Left renal cortex interstitium (tissue), 4 donors: ENCODE results near the gene MEAK7. TPM values are rescaled to one million over a fixed set of nuclear protein-coding genes. Genes with fewer than 3 reads are reported as not detected.
"Not testable (repeated sequence)": the region's sequence is repeated elsewhere in the genome, so short reads cannot be mapped to it uniquely, and the experiment has no call there.

Experiments used
- DNase-seq, 4 donors: peaks; one replicate each; pipeline ENCODE4 v3.0.0-alpha.2; 2013; ENCODE audit warnings: low read depth in 4 of 4, low spot score in 2 of 4, missing footprints in 1 of 4
- polyA plus RNA-seq, 4 donors: library from polyadenylated mRNA; unstranded; fragments of 120-200 nt; gene quantifications; one replicate each; pipeline ENCODE4 v1.2.1, GENCODE V29; 2013; ENCODE audit not compliant: insufficient read length in 4 of 4

MEAK7 gene
- polyA plus RNA-seq, 4 donors, result 18.9 to 20.2 (median 19.7) TPM

DNA sequence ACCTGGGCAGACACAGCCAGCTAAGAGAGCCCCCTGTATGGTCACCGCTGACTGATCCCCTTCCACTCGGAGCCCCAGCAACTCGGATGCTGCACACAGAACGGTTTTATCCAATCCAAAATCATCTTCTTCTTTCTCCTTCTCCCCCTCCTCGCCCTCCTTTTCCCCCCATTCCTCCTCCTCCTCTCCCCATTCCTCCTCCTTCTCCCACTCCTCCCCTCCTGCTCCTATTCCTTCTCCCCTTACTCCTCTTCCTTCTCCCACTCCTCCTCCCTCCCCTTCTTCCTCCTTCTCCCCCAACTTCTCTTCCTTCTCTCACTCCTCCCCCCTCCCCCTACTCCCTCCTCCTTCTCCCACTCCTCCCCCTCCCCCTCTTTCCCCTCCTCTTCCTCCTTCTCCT, 30.4 kb upstream of the MEAK7 start:
- DNase-seq, result no peak

- no peak for DNase-seq
These were observed 28.5 kb upstream of the MEAK7 start for GRCh38 chr16:84532855-84533486.

GRCh38 chr16:84532291-84532724, 27.8 kb upstream of the MEAK7 start:
- no peak for DNase-seq

DNA sequence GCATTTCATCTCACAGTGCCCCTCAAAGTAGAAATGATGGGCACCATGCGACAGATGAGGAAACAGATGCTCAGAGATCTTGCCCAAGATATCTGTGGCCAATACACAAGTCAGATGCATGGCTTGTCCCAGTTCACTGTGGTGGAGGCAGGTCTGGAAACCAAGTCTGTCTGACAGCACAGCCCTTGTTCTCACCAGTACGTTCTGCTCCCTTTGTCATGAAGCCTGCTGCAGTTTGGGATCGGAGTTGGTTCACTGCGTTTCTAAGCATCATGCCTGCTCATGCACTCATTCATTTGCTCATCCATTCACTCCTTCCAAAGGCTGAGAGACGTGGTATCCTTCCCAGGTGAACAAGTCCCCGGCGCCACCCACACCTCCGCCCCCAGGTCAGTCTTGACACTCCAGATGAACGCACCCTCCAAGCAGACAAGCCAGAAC, 27.2 kb upstream of the MEAK7 start:
- no peak for DNase-seq

GRCh38 chr16:84530590-84530989, 26.1 kb upstream of the MEAK7 start:
- no peak for DNase-seq

DNA sequence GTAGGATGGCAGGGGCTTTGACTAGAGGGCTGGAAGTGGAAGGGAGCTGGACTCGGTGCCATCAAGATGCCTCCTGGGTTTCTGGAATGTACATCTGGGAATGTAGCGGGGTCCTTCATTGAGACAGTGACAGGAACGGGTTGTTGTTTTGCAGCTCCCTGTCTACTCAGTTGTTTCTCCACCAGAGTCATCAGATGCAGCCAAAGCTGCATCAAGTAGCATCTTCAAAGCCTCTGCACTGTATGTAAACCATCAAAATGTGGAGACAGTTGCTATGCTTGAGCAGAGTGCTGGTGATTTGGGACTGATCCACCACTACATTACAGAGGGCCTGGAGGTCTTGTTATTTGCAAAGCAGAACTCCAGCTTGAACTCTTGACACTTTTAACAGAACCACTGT, 25.1 kb upstream of the MEAK7 start:
- DNase-seq, result no peak

- no peak for DNase-seq
These were observed 23.9 kb upstream of the MEAK7 start for GRCh38 chr16:84528322-84528721.

GRCh38 chr16:84527532-84528269, 23.2 kb upstream of the MEAK7 start:
- no peak for DNase-seq

DNA sequence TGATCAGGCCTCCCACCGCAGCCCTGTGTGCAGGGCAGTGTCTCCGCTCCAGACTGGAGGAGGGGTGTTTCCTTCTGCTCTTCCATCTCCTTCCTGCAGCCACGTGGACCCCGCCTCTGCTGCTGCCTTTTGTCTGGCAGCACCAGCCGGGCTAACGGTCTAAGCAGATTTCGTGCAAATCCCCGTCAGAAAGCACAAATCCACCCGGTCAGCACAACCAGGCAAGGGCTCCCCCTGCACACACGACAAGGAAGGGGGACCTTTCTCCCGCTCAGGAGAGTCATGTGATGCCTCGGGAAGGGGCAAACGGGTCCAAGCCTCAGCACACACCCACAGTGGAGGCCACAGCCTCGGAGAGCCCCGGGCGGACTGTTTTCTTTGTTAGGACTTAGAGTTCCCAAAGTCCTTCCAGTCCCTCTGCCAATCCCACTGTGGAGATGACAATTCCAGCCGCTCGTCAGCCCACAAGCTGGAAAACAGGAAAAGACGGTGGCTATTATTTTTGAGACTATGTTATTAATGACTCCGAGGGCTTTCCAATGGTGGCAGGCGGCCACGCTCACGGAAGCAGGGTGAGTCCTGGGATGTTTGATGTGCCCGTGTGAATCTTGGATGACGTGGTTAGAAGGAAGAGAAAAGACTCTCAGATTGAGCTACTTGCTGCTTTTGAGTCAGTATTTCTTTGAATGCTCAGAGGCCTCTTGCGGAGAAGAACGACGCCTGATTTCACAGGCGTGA, 22.5 kb upstream of the MEAK7 start:
- DNase-seq, result no peak

- not testable (repeated sequence) for DNase-seq
These were observed 20.6 kb upstream of the MEAK7 start for GRCh38 chr16:84524941-84525581.

DNA sequence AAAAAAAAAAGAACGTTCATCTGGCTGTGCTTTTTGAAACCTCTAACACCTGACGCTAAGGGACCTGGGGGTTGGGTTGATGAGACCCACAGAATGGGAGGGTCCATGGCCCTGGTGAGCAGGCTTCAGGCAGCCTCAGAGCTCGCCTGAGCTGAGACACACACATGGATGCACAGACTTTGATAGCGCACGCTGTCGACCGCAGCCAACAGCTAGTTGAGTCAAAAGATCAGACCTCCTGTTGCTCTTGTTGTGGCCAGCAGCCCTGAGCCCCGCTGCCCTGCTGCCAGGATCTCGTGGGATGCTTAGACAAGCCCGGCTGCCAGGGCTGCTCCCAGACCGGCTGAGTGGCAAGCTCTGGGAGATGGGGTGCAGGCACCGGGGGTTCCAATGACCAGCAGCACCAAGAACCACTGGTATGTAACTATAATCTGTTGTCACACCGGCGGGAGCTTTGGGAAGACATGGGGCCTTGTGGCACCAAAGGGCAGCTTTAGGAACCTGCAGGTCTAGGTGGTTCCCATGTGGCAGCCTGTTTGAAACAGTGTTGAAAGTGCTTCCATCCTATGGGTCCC, 20.0 kb upstream of the MEAK7 start:
- no peak for DNase-seq

DNA sequence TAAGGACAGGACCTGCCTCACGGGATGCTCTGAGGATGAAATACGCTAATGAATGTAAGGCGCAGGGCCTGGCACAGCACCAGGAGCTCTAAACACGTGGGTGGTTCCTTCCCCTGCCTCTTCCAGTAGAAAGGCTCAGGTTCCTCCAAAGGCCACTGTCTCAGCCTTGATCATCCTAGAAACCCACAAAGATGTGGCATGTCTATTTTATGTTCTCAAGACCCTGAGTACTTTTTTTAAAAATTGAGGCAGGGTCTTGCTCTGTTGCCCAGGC, 17.0 kb upstream of the MEAK7 start:
- no peak for DNase-seq

- no peak for DNase-seq
These were observed 16.5 kb upstream of the MEAK7 start for GRCh38 chr16:84520725-84521496.

DNA sequence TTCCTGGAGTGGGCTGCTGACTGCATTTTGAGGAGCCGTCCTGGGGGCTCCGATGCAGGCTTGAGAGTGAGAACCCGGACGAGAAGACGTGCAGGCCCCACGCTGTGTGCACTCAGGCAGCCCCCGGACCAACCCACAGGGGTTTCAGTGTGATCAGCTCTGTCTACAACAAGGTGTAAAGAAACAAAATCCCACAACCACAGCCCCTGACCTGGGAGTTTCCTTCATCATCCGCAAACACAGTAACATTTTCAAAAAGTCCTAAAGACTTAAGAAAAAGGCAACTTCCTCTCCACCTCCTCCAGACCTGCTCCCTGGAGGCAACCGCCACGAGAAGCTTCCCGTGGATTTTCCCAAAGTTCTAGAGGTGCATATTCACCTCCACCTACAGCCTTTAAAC, 15.4 kb upstream of the MEAK7 start:
- DNase-seq, result no peak

GRCh38 chr16:84518804-84519341, 14.4 kb upstream of the MEAK7 start:
- DNase-seq, result no peak

- DNase-seq, result not testable (repeated sequence)
These were observed 13.8 kb upstream of the MEAK7 start for GRCh38 chr16:84518220-84518619.

DNA sequence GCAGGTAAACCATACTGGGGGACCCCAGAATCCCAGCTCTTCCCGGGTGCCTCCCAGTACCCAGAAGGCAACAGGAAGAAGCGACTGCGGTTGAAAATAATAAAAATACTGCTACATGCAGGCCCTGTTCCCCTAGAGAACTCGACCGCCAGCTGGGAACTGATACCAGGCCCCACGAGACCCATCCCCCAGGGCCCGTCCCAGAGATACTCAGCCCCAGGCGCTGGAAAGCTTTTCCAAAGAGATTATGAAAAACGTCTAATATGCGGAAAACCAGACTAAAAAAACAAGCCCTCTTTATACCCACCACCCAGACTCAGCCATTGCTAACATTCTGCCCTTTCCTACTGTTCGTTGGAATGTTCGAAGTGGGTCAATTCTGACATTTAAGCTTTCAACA, 12.9 kb upstream of the MEAK7 start:
- no peak for DNase-seq

GRCh38 chr16:84514874-84515835, 10.7 kb upstream of the MEAK7 start:
- DNase-seq, result no peak
